Left renal cortex interstitium (tissue), 4 donors: ENCODE data around the gene PHKA2. TPM values are rescaled to one million over a fixed set of nuclear protein-coding genes. Genes with fewer than 3 reads are reported as not detected.

ENCODE experiments used
- DNase-seq, 4 donors: peaks; one replicate each; pipeline ENCODE4 v3.0.0-alpha.2; 2013; ENCODE audit warnings: low read depth in 4 of 4, low spot score in 2 of 4, missing footprints in 1 of 4
- polyA plus RNA-seq, 4 donors: library from polyadenylated mRNA; unstranded; fragments of 120-200 nt; gene quantifications; one replicate each; pipeline ENCODE4 v1.2.1, GENCODE V29; 2013; ENCODE audit not compliant: insufficient read length in 4 of 4

PHKA2 gene
- polyA plus RNA-seq, 4 donors: 33.3 to 52.8 (median 43.6) TPM

- DNase-seq: no peak
Measured at GRCh38 chrX:18973527-18974192, 10.3 kb downstream of the PHKA2 start.

- DNase-seq: no peak
Measured at GRCh38 chrX:18971506-18971905, 12.4 kb downstream of the PHKA2 start.

GRCh38 chrX:18970465-18970864 lies 13.4 kb downstream of the PHKA2 start:
- no peak for DNase-seq

- no peak for DNase-seq
Measured at GRCh38 chrX:18966624-18967023, 17.3 kb downstream of the PHKA2 start.

- DNase-seq: no peak
Measured at GRCh38 chrX:18964901-18965300, 19.0 kb downstream of the PHKA2 start.

- no peak for DNase-seq
Measured at GRCh38 chrX:18964026-18964425, 19.9 kb downstream of the PHKA2 start.

- DNase-seq: no peak
Measured at GRCh38 chrX:18962329-18962728, 21.6 kb downstream of the PHKA2 start.

- DNase-seq: no peak
Measured at GRCh38 chrX:18961686-18962085, 22.2 kb downstream of the PHKA2 start.

- DNase-seq: no peak
Measured at GRCh38 chrX:18956303-18957032, 27.4 kb downstream of the PHKA2 start.

GRCh38 chrX:18955676-18956075 lies 28.2 kb downstream of the PHKA2 start:
- DNase-seq: no peak

GRCh38 chrX:18951032-18951431 lies 32.9 kb downstream of the PHKA2 start:
- DNase-seq: no peak

- DNase-seq: no peak
Measured at GRCh38 chrX:18949944-18950301, 34.0 kb downstream of the PHKA2 start.

GRCh38 chrX:18949291-18949943 lies 34.5 kb downstream of the PHKA2 start:
- DNase-seq: no peak

GRCh38 chrX:18946611-18947010 lies 37.3 kb downstream of the PHKA2 start:
- no peak for DNase-seq

GRCh38 chrX:18946157-18946556 lies 37.8 kb downstream of the PHKA2 start:
- DNase-seq: no peak

GRCh38 chrX:18945483-18945882 lies 38.4 kb downstream of the PHKA2 start:
- no peak for DNase-seq

GRCh38 chrX:18944482-18944881 lies 39.4 kb downstream of the PHKA2 start:
- no peak for DNase-seq

- DNase-seq: no peak
Measured at GRCh38 chrX:18941896-18942295, 42.0 kb downstream of the PHKA2 start.

GRCh38 chrX:18938710-18939109 lies 45.2 kb downstream of the PHKA2 start:
- no peak for DNase-seq

GRCh38 chrX:18937173-18937572 lies 46.7 kb downstream of the PHKA2 start:
- no peak for DNase-seq

- DNase-seq: no peak
Measured at GRCh38 chrX:18935893-18936292, 48.0 kb downstream of the PHKA2 start.

- DNase-seq: no peak
Measured at GRCh38 chrX:18934708-18935107, 49.2 kb downstream of the PHKA2 start.
